ENCODE measurements around the gene DKC1.
"Not testable (repeated sequence)": the region's sequence is repeated elsewhere in the genome, so short reads cannot be mapped to it uniquely, and the experiment has no call there.

The DKC1 gene

GRCh38 chrX:154806837-154807501 is 44.3 kb downstream of the DKC1 start:
- H3K4me1 ChIP-seq (ENCODE audit: control insufficient read depth, insufficient read depth, low read length, unreplicated experiment): peaks cover 15% of the 10 kb centered on the region
- no peak overlapping the region for H3K27ac ChIP-seq (ENCODE audit: low read depth, low read length)
- H3K79me2 ChIP-seq (ENCODE audit: control insufficient read depth, insufficient read depth, low read length, unreplicated experiment): peaks cover 2% of the 10 kb centered on the region
- no peak overlapping the region for H3K4me3 ChIP-seq (ENCODE audit: low read depth, low read length)
- H2AFZ ChIP-seq (ENCODE audit: low read length, unreplicated experiment): no peak overlapping the region
- no peaks in the 10 kb centered on the region for H3K36me3 ChIP-seq (ENCODE audit: insufficient read depth, low read length)
- H3K27me3 ChIP-seq (ENCODE audit: insufficient read depth, low read length): no peaks in the 10 kb centered on the region

DNA sequence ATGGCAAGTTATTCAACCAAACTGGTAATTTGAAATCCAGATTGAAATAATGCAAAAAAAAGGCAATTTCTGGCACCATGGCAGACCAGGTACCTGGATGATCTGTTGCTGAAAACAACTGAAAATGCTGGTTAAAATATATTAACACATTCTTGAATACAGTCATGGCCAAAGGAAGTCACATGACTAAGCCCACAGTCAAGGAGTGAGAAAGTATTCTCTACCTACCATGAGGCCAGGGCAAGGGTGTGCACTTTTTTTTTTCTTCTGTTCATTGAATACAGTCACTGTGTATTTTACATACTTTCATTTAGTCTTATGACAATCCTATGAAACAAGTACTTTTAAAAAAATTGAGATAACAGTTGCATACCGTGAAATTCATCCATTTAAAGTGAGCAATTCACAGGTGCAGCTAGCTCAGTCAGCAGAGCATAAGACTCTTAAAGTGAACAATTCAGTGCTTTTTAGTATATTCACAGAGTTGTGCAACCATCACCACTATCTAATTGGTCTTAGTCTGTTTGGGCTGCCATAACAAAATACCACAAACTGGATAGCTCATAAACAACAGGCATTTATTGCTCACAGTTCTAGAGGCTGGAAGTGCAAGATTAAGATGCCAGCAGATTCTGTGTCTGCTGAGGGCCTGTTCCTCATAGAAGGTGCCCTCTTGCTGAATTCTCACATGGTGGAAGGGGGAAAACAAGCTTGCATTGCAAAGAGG is 47.4 kb downstream of the DKC1 start:
- Histone ChIP-seq H3K4me1 (ENCODE audit: control insufficient read depth, insufficient read depth, low read length, unreplicated experiment) (peaks cover 8% of the 10 kb centered on the region), H3K36me3 (ENCODE audit: insufficient read depth, low read length) (no peaks in the 10 kb centered on the region), H3K4me3 (ENCODE audit: low read depth, low read length) (no peak overlapping the region), H3K79me2 (ENCODE audit: control insufficient read depth, insufficient read depth, low read length, unreplicated experiment) (no peaks in the 10 kb centered on the region), H3K27me3 (ENCODE audit: insufficient read depth, low read length) (no peaks in the 10 kb centered on the region), H2AFZ (ENCODE audit: low read length, unreplicated experiment) (no peak overlapping the region), H3K27ac (ENCODE audit: low read depth, low read length) (no peak overlapping the region)

DNA sequence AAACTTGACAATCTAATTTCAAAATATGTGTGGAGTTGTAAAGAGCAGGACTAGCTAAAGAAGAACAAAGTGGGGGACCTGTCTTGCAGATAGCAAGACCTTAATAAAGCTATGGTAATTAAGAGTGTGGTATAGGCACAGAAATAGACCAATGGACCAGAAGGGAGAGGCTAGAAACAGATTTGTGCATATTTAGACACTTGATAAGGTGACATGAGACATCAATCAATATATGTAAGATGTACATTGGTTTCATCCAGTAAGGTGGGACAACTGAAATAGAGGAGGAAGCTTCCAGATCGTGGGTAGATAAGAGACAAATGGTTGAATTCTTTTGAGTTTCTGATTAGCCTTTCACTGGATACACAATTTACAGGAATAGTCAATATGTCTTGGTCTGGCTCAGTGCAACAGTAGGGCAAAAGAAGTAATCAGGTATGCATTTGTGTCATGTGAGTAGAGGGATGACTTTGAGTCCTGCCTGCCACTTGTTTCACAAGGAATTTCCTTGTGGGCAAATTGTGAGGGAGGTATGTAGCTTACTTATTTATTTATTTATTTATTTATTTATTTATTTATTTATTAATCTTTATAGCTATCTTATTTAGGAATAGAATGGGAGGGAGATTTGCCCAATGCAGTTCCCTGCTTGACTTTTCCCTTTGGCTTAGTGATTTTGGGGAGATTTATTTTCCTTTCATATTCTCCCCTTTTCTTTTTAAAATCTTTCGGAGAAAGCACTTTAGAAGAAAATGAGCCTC is 49.9 kb downstream of the DKC1 start:
- Histone ChIP-seq H3K27me3 (ENCODE audit: insufficient read depth, low read length) (no peaks in the 10 kb centered on the region), H3K4me1 (ENCODE audit: control insufficient read depth, insufficient read depth, low read length, unreplicated experiment) (peaks cover 7% of the 10 kb centered on the region), H3K79me2 (ENCODE audit: control insufficient read depth, insufficient read depth, low read length, unreplicated experiment) (no peaks in the 10 kb centered on the region), H3K27ac (ENCODE audit: low read depth, low read length) (no peak overlapping the region), H3K4me3 (ENCODE audit: low read depth, low read length) (no peak overlapping the region), H2AFZ (ENCODE audit: low read length, unreplicated experiment) (no peak overlapping the region), H3K36me3 (ENCODE audit: insufficient read depth, low read length) (no peaks in the 10 kb centered on the region)

DNA sequence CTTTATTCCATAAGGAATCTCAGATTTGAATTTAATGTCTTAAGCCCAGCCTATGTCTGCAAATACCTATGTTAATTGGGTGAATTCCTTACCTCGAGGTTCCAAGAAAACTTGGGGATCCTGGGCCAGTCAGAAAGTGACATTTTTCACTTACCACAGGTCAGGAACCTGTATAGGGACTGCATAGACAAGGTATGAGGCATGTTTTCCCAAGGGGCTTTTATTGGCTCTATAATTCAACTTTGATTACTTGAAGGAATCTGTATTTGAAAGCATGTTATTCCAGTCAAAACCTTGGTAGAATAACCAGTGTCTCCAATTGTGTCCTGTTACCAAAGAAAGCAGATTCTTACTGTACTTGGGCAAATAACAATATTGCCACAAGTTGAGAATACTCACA is 51.1 kb downstream of the DKC1 start:
- H3K27ac ChIP-seq (ENCODE audit: low read depth, low read length): no peak overlapping the region
- no peaks in the 10 kb centered on the region for H3K27me3 ChIP-seq (ENCODE audit: insufficient read depth, low read length)
- no peak overlapping the region for H2AFZ ChIP-seq (ENCODE audit: low read length, unreplicated experiment)
- H3K4me1 ChIP-seq (ENCODE audit: control insufficient read depth, insufficient read depth, low read length, unreplicated experiment): peaks cover 7% of the 10 kb centered on the region
- no peaks in the 10 kb centered on the region for H3K36me3 ChIP-seq (ENCODE audit: insufficient read depth, low read length)
- H3K4me3 ChIP-seq (ENCODE audit: low read depth, low read length): no peak overlapping the region
- no peaks in the 10 kb centered on the region for H3K79me2 ChIP-seq (ENCODE audit: control insufficient read depth, insufficient read depth, low read length, unreplicated experiment)

DNA sequence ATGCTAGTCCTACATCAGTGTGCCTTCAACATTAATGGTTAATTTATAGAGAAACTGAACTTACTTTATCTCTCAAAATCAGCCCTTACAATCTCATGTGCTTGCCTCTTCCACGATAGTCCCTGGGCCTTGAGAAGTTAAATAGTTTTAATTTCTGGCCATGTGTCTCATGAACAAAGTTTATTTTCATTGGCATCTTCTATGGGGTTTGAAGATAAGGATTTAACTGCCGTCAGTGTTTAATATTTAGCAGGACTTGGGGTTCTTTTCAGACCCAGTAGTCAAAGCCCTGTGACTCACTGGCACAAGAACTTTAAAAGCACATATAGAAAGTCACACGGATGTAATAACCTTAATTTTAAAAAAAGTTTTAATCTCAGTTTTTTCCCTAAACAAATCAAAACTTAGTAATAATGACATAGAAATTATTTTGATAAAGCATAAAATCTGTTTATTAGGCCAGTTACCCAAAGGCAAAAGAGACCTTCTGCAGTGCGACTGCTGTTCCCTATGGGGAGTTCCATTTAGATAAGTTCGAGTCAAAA is 52.7 kb downstream of the DKC1 start:
- H3K27ac ChIP-seq (ENCODE audit: low read depth, low read length): no peak overlapping the region; the same call in none of the 2 replicates
- H2AFZ ChIP-seq (ENCODE audit: low read length, unreplicated experiment): no peak overlapping the region
- H3K4me3 ChIP-seq (ENCODE audit: low read depth, low read length): no peak overlapping the region
- H3K27me3 ChIP-seq (ENCODE audit: insufficient read depth, low read length): no peaks in the 10 kb centered on the region
- H3K79me2 ChIP-seq (ENCODE audit: control insufficient read depth, insufficient read depth, low read length, unreplicated experiment): no peaks in the 10 kb centered on the region
- H3K36me3 ChIP-seq (ENCODE audit: insufficient read depth, low read length): no peaks in the 10 kb centered on the region
- peaks cover 7% of the 10 kb centered on the region for H3K4me1 ChIP-seq (ENCODE audit: control insufficient read depth, insufficient read depth, low read length, unreplicated experiment)

DNA sequence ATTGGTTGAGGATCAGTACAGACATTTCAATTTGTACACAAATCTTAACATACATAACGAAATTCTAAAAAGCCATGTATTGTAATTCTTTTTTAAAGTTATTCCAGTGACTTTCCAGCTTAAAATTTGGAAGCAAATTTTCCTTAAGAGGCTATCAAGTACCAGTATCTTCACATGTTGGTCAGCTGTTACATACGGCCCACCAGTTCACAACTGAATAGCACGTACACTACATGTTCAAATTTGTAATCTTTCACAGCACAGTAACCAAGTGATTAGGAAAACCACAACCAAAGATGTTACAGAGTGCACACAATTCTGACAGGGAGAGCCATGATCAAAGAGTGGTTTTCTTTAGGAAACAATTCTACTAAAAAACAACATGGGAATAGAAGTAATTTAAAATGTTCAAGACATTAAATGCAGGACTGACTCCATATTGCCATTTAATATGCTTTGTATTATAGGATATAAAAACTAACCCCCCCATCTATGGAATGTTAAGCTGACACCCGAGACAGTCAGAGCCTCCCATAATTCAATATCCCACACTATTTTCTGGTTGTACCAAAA is 53.7 kb downstream of the DKC1 start:
- not testable (repeated sequence) for H3K79me2 ChIP-seq (ENCODE audit: control insufficient read depth, insufficient read depth, low read length, unreplicated experiment); H3K27ac ChIP-seq (ENCODE audit: low read depth, low read length); H3K36me3 ChIP-seq (ENCODE audit: insufficient read depth, low read length); H3K4me3 ChIP-seq (ENCODE audit: low read depth, low read length); H2AFZ ChIP-seq (ENCODE audit: low read length, unreplicated experiment); H3K4me1 ChIP-seq (ENCODE audit: control insufficient read depth, insufficient read depth, low read length, unreplicated experiment); H3K27me3 ChIP-seq (ENCODE audit: insufficient read depth, low read length)

GRCh38 chrX:154817048-154817618 is 54.5 kb downstream of the DKC1 start:
- not testable (repeated sequence) for H3K4me3 ChIP-seq (ENCODE audit: low read depth, low read length); H3K27ac ChIP-seq (ENCODE audit: low read depth, low read length); H3K4me1 ChIP-seq (ENCODE audit: control insufficient read depth, insufficient read depth, low read length, unreplicated experiment); H3K36me3 ChIP-seq (ENCODE audit: insufficient read depth, low read length); H3K79me2 ChIP-seq (ENCODE audit: control insufficient read depth, insufficient read depth, low read length, unreplicated experiment); H3K27me3 ChIP-seq (ENCODE audit: insufficient read depth, low read length); H2AFZ ChIP-seq (ENCODE audit: low read length, unreplicated experiment)

DNA sequence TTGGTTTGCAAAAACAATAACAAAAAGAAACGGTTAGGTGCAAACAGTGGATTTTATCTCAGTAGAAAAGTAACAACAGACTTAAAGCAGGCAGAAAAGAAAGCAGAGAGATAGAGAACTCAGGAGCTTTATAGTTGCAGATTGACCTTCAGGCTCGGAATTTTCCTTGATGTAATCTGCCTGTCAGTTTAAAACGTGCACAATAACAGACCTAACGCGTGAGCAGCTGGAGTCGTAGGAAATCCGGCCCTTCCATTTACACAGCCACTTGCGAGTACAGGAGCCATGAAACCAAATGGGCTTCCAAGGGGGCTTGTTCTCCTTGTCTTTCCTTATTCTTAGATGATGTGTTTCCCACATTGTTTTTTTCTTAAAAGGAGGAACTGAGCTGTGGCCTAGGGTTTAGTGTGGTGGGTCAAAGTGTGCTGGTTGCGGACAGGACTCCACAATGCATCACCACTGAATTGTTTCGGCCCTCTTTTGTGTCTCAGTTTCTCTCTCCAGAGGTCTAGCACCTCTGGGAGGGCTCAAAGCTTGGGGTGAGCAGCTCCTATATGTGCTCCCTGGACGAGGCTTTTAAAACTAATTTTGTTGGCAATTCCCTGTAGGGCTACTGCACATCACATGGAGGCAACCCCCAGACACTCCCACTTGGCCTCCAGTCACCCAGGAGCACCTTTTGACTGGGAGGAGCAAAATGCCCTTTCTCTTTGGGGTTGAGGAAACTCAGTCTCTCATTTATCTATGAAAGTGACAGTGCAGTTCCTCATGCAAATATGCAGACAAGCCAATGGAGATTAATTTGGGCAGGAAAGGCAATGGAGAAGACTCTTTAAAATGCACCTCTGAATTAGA is 56.5 kb downstream of the DKC1 start:
- Histone ChIP-seq H3K4me1 (ENCODE audit: control insufficient read depth, insufficient read depth, low read length, unreplicated experiment) (peaks cover 7% of the 10 kb centered on the region), H3K36me3 (ENCODE audit: insufficient read depth, low read length) (no peaks in the 10 kb centered on the region), H3K27me3 (ENCODE audit: insufficient read depth, low read length) (no peaks in the 10 kb centered on the region), H3K4me3 (ENCODE audit: low read depth, low read length) (no peak overlapping the region), H3K27ac (ENCODE audit: low read depth, low read length) (no peak overlapping the region), H2AFZ (ENCODE audit: low read length, unreplicated experiment) (no peak overlapping the region), H3K79me2 (ENCODE audit: control insufficient read depth, insufficient read depth, low read length, unreplicated experiment) (no peaks in the 10 kb centered on the region)

DNA sequence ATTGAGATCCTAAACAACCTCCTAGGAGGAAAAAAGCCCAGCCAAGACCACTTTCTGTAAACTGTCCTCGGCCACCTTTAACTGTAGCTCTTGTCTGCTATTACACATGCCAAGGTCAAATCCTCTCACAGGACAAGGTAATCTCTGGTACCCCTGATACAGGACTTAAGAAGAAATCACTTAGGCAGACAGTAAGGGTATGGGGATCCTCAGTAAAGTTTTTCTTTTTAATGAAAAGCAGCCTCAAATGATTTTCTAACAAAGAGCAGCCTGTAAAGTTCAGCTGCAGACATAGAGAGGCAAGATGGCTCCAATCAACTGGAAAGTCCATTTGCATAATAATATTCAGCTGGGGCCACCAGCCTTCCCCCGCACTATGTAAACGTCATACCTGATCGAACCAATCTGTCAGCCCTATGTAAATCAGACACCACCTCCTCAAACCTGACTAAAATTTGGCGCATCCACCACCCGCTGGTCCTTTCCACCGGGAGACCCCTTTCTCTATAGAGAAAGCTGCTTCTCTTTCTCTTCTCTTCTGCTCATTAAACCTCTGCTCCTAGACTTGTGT is 57.2 kb downstream of the DKC1 start:
- Histone ChIP-seq H2AFZ (ENCODE audit: low read length, unreplicated experiment) (no peak overlapping the region), H3K4me1 (ENCODE audit: control insufficient read depth, insufficient read depth, low read length, unreplicated experiment) (peaks cover 3% of the 10 kb centered on the region), H3K4me3 (ENCODE audit: low read depth, low read length) (no peak overlapping the region), H3K79me2 (ENCODE audit: control insufficient read depth, insufficient read depth, low read length, unreplicated experiment) (no peaks in the 10 kb centered on the region), H3K36me3 (ENCODE audit: insufficient read depth, low read length) (no peaks in the 10 kb centered on the region), H3K27ac (ENCODE audit: low read depth, low read length) (no peak overlapping the region), H3K27me3 (ENCODE audit: insufficient read depth, low read length) (no peaks in the 10 kb centered on the region)

Data from ACC112 (cell line).